ENCODE measurements around the gene REXO5.

REXO5 gene

GRCh38 chr16:20874088-20874581, 67.8 kb downstream of the REXO5 start:
- DNase-seq (ENCODE audit: low spot score), result no peak

GRCh38 chr16:20875355-20875650, 69.0 kb downstream of the REXO5 start:
- DNase-seq (ENCODE audit: low spot score), result no peak

- no peak for DNase-seq (ENCODE audit: low spot score)
Observed at GRCh38 chr16:20878682-20879147, 72.4 kb downstream of the REXO5 start.

GRCh38 chr16:20879175-20880040, 73.1 kb downstream of the REXO5 start:
- DNase-seq (ENCODE audit: low spot score), result no peak

- DNase-seq (ENCODE audit: low spot score), result no peak
Observed at GRCh38 chr16:20880867-20881502, 74.7 kb downstream of the REXO5 start.

- no peak for DNase-seq (ENCODE audit: low spot score)
Observed at GRCh38 chr16:20881503-20881878, 75.2 kb downstream of the REXO5 start.

GRCh38 chr16:20883554-20884239, 77.4 kb downstream of the REXO5 start:
- no peak for DNase-seq (ENCODE audit: low spot score)

- no peak for DNase-seq (ENCODE audit: low spot score)
Observed at GRCh38 chr16:20884240-20884556, 77.9 kb downstream of the REXO5 start.

- no peak for DNase-seq (ENCODE audit: low spot score)
Observed at GRCh38 chr16:20886320-20886719, 80.0 kb downstream of the REXO5 start.

GRCh38 chr16:20887207-20887606, 80.9 kb downstream of the REXO5 start:
- no peak for DNase-seq (ENCODE audit: low spot score)

- no peak for DNase-seq (ENCODE audit: low spot score)
Observed at GRCh38 chr16:20889625-20890275, 83.4 kb downstream of the REXO5 start.

- no peak for DNase-seq (ENCODE audit: low spot score)
Observed at GRCh38 chr16:20894388-20894787, 88.1 kb downstream of the REXO5 start.

- no peak for DNase-seq (ENCODE audit: low spot score)
Observed at GRCh38 chr16:20897253-20897897, 91.0 kb downstream of the REXO5 start.

GRCh38 chr16:20897922-20898321, 91.6 kb downstream of the REXO5 start:
- DNase-seq (ENCODE audit: low spot score), result no peak

GRCh38 chr16:20899071-20899470, 92.7 kb downstream of the REXO5 start:
- no peak for DNase-seq (ENCODE audit: low spot score)

All from Ammon's horn (tissue), 1 donor.